ENCODE results near the gene ZSCAN26.
A peak's percentile ranks its signal among the peaks of the same experiment; 100 is the strongest.

Gene ZSCAN26

GRCh38 chr6:28266962-28267694 lies at the start of gene ZSCAN26:
ZSCAN26 (plus strand) TSS chr6:28267143; CDS start chr6:28271920, 4,777 bp downstream.
- DNase-seq = peak; percentile 80

GRCh38 chr6:28217890-28218289 lies 49.1 kb upstream of the ZSCAN26 start:
- no peak for DNase-seq

- no peak for DNase-seq
These were observed 48.4 kb upstream of the ZSCAN26 start for GRCh38 chr6:28218312-28219248.

GRCh38 chr6:28220257-28221133 lies 46.4 kb upstream of the ZSCAN26 start:
- DNase-seq = no peak

- no peak for DNase-seq
These were observed 42.5 kb upstream of the ZSCAN26 start for GRCh38 chr6:28224131-28225055.

- peak; percentile 86 for DNase-seq
These were observed 41.7 kb upstream of the ZSCAN26 start, which contains the start of gene ZSCAN9 for GRCh38 chr6:28225056-28225834. ZSCAN9 (plus strand) TSS chr6:28225275; CDS start chr6:28227085, 1,810 bp downstream.

GRCh38 chr6:28226460-28226859 lies 40.5 kb upstream of the ZSCAN26 start:
- no peak for DNase-seq

GRCh38 chr6:28232785-28233184 lies 34.2 kb upstream of the ZSCAN26 start:
- no peak for DNase-seq

GRCh38 chr6:28235912-28236452 lies 31.0 kb upstream of the ZSCAN26 start:
- no peak for DNase-seq

- DNase-seq = no peak
These were observed 27.3 kb upstream of the ZSCAN26 start for GRCh38 chr6:28239636-28240035.

GRCh38 chr6:28240471-28240870 lies 26.5 kb upstream of the ZSCAN26 start:
- no peak for DNase-seq

GRCh38 chr6:28243946-28244345 lies 23.0 kb upstream of the ZSCAN26 start:
- no peak for DNase-seq

- no peak for DNase-seq
These were observed 21.6 kb upstream of the ZSCAN26 start for GRCh38 chr6:28245206-28245941.

- DNase-seq = no peak
These were observed 18.0 kb upstream of the ZSCAN26 start for GRCh38 chr6:28248916-28249315.

- DNase-seq = no peak
These were observed 16.2 kb upstream of the ZSCAN26 start for GRCh38 chr6:28250747-28251146.

- DNase-seq = no peak
These were observed 15.3 kb upstream of the ZSCAN26 start for GRCh38 chr6:28251661-28252008.

GRCh38 chr6:28252009-28252975 lies 14.7 kb upstream of the ZSCAN26 start, which contains the start of gene ZKSCAN4:
ZKSCAN4 (minus strand) TSS chr6:28252269; CDS start chr6:28251980, 289 bp downstream.
- peak; percentile 78 for DNase-seq

GRCh38 chr6:28254121-28254519 lies 12.8 kb upstream of the ZSCAN26 start:
- DNase-seq = no peak
